SH-SY5Y (cell line): ENCODE results near the gene CNOT10.

Experiments used
- GATA2 ChIP-seq: IDR thresholded peaks from 2 replicates; pipeline ENCODE4 v1.6.1; 2011; ENCODE audit warnings: mild to moderate bottlenecking, low read depth, low read length
- GATA3 ChIP-seq: IDR thresholded peaks from 2 replicates; pipeline ENCODE4 v1.6.1; 2011; ENCODE audit warnings: low read depth, mild to moderate bottlenecking, low read length, moderate library complexity

DNA sequence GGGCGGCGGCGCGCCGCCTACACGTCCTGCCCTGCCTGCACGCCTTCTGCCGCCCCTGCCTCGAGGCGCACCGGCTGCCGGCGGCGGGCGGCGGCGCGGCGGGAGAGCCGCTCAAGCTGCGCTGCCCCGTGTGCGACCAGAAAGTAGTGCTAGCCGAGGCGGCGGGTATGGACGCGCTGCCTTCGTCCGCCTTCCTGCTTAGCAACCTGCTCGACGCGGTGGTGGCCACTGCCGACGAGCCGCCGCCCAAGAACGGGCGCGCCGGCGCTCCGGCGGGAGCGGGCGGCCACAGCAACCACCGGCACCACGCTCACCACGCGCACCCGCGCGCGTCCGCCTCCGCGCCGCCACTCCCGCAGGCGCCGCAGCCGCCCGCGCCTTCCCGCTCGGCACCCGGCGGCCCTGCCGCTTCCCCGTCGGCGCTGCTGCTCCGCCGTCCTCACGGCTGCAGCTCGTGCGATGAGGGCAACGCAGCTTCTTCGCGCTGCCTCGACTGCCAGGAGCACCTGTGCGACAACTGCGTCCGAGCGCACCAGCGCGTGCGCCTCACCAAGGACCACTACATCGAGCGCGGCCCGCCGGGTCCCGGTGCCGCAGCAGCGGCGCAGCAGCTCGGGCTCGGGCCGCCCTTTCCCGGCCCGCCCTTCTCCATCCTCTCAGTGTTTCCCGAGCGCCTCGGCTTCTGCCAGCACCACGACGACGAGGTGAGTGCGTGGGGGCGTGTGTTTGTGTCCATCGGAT is 133.4 kb downstream of the CNOT10 start:
- TF ChIP-seq GATA3 = no peak
- TF ChIP-seq GATA2 = no peak
